ENCODE results near the gene STK25. TPM values are rescaled to one million over a fixed set of nuclear protein-coding genes. Genes with fewer than 3 reads are reported as not detected.
A peak's percentile ranks its signal among the peaks of the same experiment; 100 is the strongest.

STK25 gene
- total RNA-seq, result 100 to 1,000 TPM; 134 to 165 TPM
- 100 to 1,000 TPM; 216 to 255 TPM for polyA plus RNA-seq (ENCODE audit: insufficient read length in 2 of 2)
- long read RNA-seq, donor 1, full-length matches to known transcripts, result 53 of 53 reads
- long read RNA-seq, donor 1, partial matches to known transcripts, result 0 of 53 reads
- long read RNA-seq, donor 1, other reads (novel, unspliced or antisense), result 0 of 53 reads
- long read RNA-seq, donor 2, full-length matches to known transcripts, result 24 of 24 reads
- long read RNA-seq, donor 2, partial matches to known transcripts, result 0 of 24 reads
- long read RNA-seq, donor 2, other reads (novel, unspliced or antisense), result 0 of 24 reads
- long read RNA-seq, donor 3, full-length matches to known transcripts, result 23 of 28 reads
- long read RNA-seq, donor 3, partial matches to known transcripts, result 5 of 28 reads
- long read RNA-seq, donor 3, other reads (novel, unspliced or antisense), result 0 of 28 reads
- long read RNA-seq, donor 4, full-length matches to known transcripts, result 43 of 43 reads
- long read RNA-seq, donor 4, partial matches to known transcripts, result 0 of 43 reads
- long read RNA-seq, donor 4, other reads (novel, unspliced or antisense), result 0 of 43 reads

- DNase-seq (ENCODE audit: low read depth in 4 of 6, low spot score in 6 of 6), result peak; percentile 93 to 99 (median 96)
- H3K36me3 ChIP-seq (ENCODE audit: control insufficient read depth, insufficient read depth, low read length), result peaks cover 31% of the 10 kb centered on the region
- under 1% methylated on average over 115 of the region's 122 CpGs for WGBS (ENCODE audit: insufficient coverage)
- H3K4me1 ChIP-seq (ENCODE audit: control insufficient read depth, insufficient read depth, low read length), result peaks cover 36% of the 10 kb centered on the region
- no peaks in the 10 kb centered on the region for H3K27me3 ChIP-seq (ENCODE audit: control insufficient read depth, insufficient read depth, low read length)
- peak within 1 kb of the TSS; percentile 52 for H3K27ac ChIP-seq (ENCODE audit: low read depth, low read length)
- peak within 1 kb of the TSS; percentile 70 for H3K4me3 ChIP-seq (ENCODE audit: low read depth, low read length)
- H3K9me3 ChIP-seq (ENCODE audit: control insufficient read depth, insufficient read depth, low read length), result no peaks in the 10 kb centered on the region
These were observed at the start of gene STK25 for GRCh38 chr2:241508240-241509154. Gene STK25 (minus strand): TSS chr2:241508584. CDS start chr2:241508035, 549 bp downstream.

GRCh38 chr2:241556746-241557145, 48.4 kb upstream of the STK25 start:
- H3K27ac ChIP-seq (ENCODE audit: low read depth, low read length), result no peak overlapping the region
- no peak for DNase-seq (ENCODE audit: low read depth in 4 of 6, low spot score in 6 of 6)
- H3K4me3 ChIP-seq (ENCODE audit: low read depth, low read length), result no peak overlapping the region
- H3K36me3 ChIP-seq (ENCODE audit: control insufficient read depth, insufficient read depth, low read length), result peaks cover 13% of the 10 kb centered on the region
- peaks cover 21% of the 10 kb centered on the region for H3K4me1 ChIP-seq (ENCODE audit: control insufficient read depth, insufficient read depth, low read length)
- H3K9me3 ChIP-seq (ENCODE audit: control insufficient read depth, insufficient read depth, low read length), result peaks cover 4% of the 10 kb centered on the region
- peaks cover 5% of the 10 kb centered on the region for H3K27me3 ChIP-seq (ENCODE audit: control insufficient read depth, insufficient read depth, low read length)

GRCh38 chr2:241555711-241556110, 47.3 kb upstream of the STK25 start:
- Histone ChIP-seq H3K27ac (ENCODE audit: low read depth, low read length) (no peak overlapping the region), H3K4me1 (ENCODE audit: control insufficient read depth, insufficient read depth, low read length) (peaks cover 15% of the 10 kb centered on the region), H3K4me3 (ENCODE audit: low read depth, low read length) (no peak overlapping the region), H3K36me3 (ENCODE audit: control insufficient read depth, insufficient read depth, low read length) (peaks cover 7% of the 10 kb centered on the region), H3K27me3 (ENCODE audit: control insufficient read depth, insufficient read depth, low read length) (peaks cover 5% of the 10 kb centered on the region), H3K9me3 (ENCODE audit: control insufficient read depth, insufficient read depth, low read length) (peaks cover 4% of the 10 kb centered on the region)
- 70% methylated on average over 3 of the region's 3 CpGs for WGBS (ENCODE audit: insufficient coverage)
- DNase-seq (ENCODE audit: low read depth in 4 of 6, low spot score in 6 of 6), result no peak

- no peak for DNase-seq (ENCODE audit: low read depth in 4 of 6, low spot score in 6 of 6)
- no peak overlapping the region for H3K4me3 ChIP-seq (ENCODE audit: low read depth, low read length)
- peaks cover 5% of the 10 kb centered on the region for H3K4me1 ChIP-seq (ENCODE audit: control insufficient read depth, insufficient read depth, low read length)
- no peak overlapping the region for H3K27ac ChIP-seq (ENCODE audit: low read depth, low read length)
- WGBS (ENCODE audit: insufficient coverage), result 90% methylated on average over 7 of the region's 7 CpGs
- peaks cover 3% of the 10 kb centered on the region for H3K27me3 ChIP-seq (ENCODE audit: control insufficient read depth, insufficient read depth, low read length)
- peaks cover 4% of the 10 kb centered on the region for H3K9me3 ChIP-seq (ENCODE audit: control insufficient read depth, insufficient read depth, low read length)
- no peaks in the 10 kb centered on the region for H3K36me3 ChIP-seq (ENCODE audit: control insufficient read depth, insufficient read depth, low read length)
These were observed 46.4 kb upstream of the STK25 start for GRCh38 chr2:241554610-241555322.

GRCh38 chr2:241553981-241554380, 45.6 kb upstream of the STK25 start:
- DNase-seq (ENCODE audit: low read depth in 4 of 6, low spot score in 6 of 6), result no peak
- Histone ChIP-seq H3K4me3 (ENCODE audit: low read depth, low read length) (no peak overlapping the region), H3K27me3 (ENCODE audit: control insufficient read depth, insufficient read depth, low read length) (peaks cover 3% of the 10 kb centered on the region), H3K9me3 (ENCODE audit: control insufficient read depth, insufficient read depth, low read length) (peaks cover 4% of the 10 kb centered on the region), H3K4me1 (ENCODE audit: control insufficient read depth, insufficient read depth, low read length) (peaks cover 3% of the 10 kb centered on the region), H3K27ac (ENCODE audit: low read depth, low read length) (no peak overlapping the region), H3K36me3 (ENCODE audit: control insufficient read depth, insufficient read depth, low read length) (no peaks in the 10 kb centered on the region)
- WGBS (ENCODE audit: insufficient coverage), result 56% methylated on average over 6 of the region's 6 CpGs

GRCh38 chr2:241553512-241553830, 45.1 kb upstream of the STK25 start:
- H3K27ac ChIP-seq (ENCODE audit: low read depth, low read length), result no peak overlapping the region
- no peak for DNase-seq (ENCODE audit: low read depth in 4 of 6, low spot score in 6 of 6)
- no peak overlapping the region for H3K4me3 ChIP-seq (ENCODE audit: low read depth, low read length)
- 87% methylated on average over 4 of the region's 12 CpGs for WGBS (ENCODE audit: insufficient coverage)
- peaks cover 3% of the 10 kb centered on the region for H3K4me1 ChIP-seq (ENCODE audit: control insufficient read depth, insufficient read depth, low read length)
- peaks cover 3% of the 10 kb centered on the region for H3K27me3 ChIP-seq (ENCODE audit: control insufficient read depth, insufficient read depth, low read length)
- H3K9me3 ChIP-seq (ENCODE audit: control insufficient read depth, insufficient read depth, low read length), result peaks cover 4% of the 10 kb centered on the region
- no peaks in the 10 kb centered on the region for H3K36me3 ChIP-seq (ENCODE audit: control insufficient read depth, insufficient read depth, low read length)

- 86% methylated on average over 33 of the region's 33 CpGs for WGBS (ENCODE audit: insufficient coverage)
- no peaks in the 10 kb centered on the region for H3K27me3 ChIP-seq (ENCODE audit: control insufficient read depth, insufficient read depth, low read length)
These were observed 43.8 kb upstream of the STK25 start for GRCh38 chr2:241551998-241552737.

GRCh38 chr2:241551599-241551997, 43.2 kb upstream of the STK25 start:
- Histone ChIP-seq H3K9me3 (ENCODE audit: control insufficient read depth, insufficient read depth, low read length) (peaks cover 3% of the 10 kb centered on the region), H3K36me3 (ENCODE audit: control insufficient read depth, insufficient read depth, low read length) (no peaks in the 10 kb centered on the region), H3K27ac (ENCODE audit: low read depth, low read length) (no peak overlapping the region), H3K4me3 (ENCODE audit: low read depth, low read length) (no peak overlapping the region), H3K4me1 (ENCODE audit: control insufficient read depth, insufficient read depth, low read length) (peaks cover 8% of the 10 kb centered on the region), H3K27me3 (ENCODE audit: control insufficient read depth, insufficient read depth, low read length) (no peaks in the 10 kb centered on the region)
- 90% methylated on average over 11 of the region's 12 CpGs for WGBS (ENCODE audit: insufficient coverage)
- DNase-seq (ENCODE audit: low read depth in 4 of 6, low spot score in 6 of 6), result no peak

More at GRCh38 chr2:241551998-241552737, 43.8 kb upstream of the STK25 start:
- peaks cover 4% of the 10 kb centered on the region for H3K9me3 ChIP-seq (ENCODE audit: control insufficient read depth, insufficient read depth, low read length)
- no peak for DNase-seq (ENCODE audit: low read depth in 4 of 6, low spot score in 6 of 6)
- no peaks in the 10 kb centered on the region for H3K36me3 ChIP-seq (ENCODE audit: control insufficient read depth, insufficient read depth, low read length)
- H3K4me1 ChIP-seq (ENCODE audit: control insufficient read depth, insufficient read depth, low read length), result peaks cover 2% of the 10 kb centered on the region
- H3K27ac ChIP-seq (ENCODE audit: low read depth, low read length), result no peak overlapping the region
- H3K4me3 ChIP-seq (ENCODE audit: low read depth, low read length), result no peak overlapping the region
